Gastroesophageal sphincter (tissue), 3 donors: ENCODE measurements around the gene CPVL.

ENCODE experiments used
- EP300 ChIP-seq: sonication (generic); formaldehyde crosslinking; IDR thresholded peaks from one replicate; pipeline ENCODE4 v1.6.1; 2017; ENCODE audit warnings: antibody characterized with exemption, mild to moderate bottlenecking
- POLR2A ChIP-seq, 2 donors: fragments of 450-650 bp; IDR thresholded peaks; one replicate each; pipeline ENCODE4 v1.6.1; 2017; ENCODE audit warnings: antibody characterized with exemption in 2 of 2, mild to moderate bottlenecking in 2 of 2, moderate library complexity in 1 of 2
- TF ChIP-seq, protein P1 (sequence below), 4 experiments: fragments of 200-600 bp in 2 of 4; fragments of 450-650 bp in 2 of 4; sonication (generic) in 1 of 4; IDR thresholded peaks; one replicate each; pipeline ENCODE4 v1.5.1; 2017 to 2019; ENCODE audit warnings: antibody characterized with exemption in 4 of 4, mild to moderate bottlenecking in 2 of 4, moderate library complexity in 2 of 4

DNA sequence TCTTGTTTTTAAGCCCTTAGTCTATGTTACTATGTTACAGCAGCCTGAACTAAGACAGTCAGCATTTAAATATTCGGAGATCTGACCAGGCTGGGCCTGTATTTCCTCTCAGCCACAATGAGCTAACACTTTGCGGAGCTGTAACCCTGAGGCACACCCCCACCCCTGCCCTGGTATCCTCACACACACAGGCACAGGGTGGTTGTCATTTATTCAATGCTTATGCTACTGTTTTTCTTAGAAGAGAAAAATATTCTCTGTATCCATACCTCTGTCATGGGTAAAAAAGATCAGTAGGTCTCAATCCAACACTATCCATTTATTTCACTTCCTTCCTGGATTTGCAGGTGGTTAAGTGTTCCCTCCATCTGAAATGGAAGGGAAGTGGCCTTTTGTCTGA, 107.9 kb downstream of the CPVL start:
- TF ChIP-seq EP300 (no peak), POLR2A (IDR thresholded peaks at IDR 0.05) (no peak)
- TF ChIP-seq, protein P1, sequence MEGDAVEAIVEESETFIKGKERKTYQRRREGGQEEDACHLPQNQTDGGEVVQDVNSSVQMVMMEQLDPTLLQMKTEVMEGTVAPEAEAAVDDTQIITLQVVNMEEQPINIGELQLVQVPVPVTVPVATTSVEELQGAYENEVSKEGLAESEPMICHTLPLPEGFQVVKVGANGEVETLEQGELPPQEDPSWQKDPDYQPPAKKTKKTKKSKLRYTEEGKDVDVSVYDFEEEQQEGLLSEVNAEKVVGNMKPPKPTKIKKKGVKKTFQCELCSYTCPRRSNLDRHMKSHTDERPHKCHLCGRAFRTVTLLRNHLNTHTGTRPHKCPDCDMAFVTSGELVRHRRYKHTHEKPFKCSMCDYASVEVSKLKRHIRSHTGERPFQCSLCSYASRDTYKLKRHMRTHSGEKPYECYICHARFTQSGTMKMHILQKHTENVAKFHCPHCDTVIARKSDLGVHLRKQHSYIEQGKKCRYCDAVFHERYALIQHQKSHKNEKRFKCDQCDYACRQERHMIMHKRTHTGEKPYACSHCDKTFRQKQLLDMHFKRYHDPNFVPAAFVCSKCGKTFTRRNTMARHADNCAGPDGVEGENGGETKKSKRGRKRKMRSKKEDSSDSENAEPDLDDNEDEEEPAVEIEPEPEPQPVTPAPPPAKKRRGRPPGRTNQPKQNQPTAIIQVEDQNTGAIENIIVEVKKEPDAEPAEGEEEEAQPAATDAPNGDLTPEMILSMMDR (IDR thresholded peaks at IDR 0.05), result no peak
